HG02798 (cell line): Measurements from ENCODE around the gene PPIG.
"Not testable (repeated sequence)": the region's sequence is repeated elsewhere in the genome, so short reads cannot be mapped to it uniquely, and the experiment has no call there.

Source experiments
- ATAC-seq: cut with Tn5 transposase; IDR thresholded peaks from one replicate; pipeline ENCODE4 v1.9.1; 2021; ENCODE audit warnings: mild to moderate bottlenecking; ENCODE audit not compliant: unreplicated experiment, poor library complexity

The PPIG gene

GRCh38 chr2:169661265-169661664, 77.1 kb downstream of the PPIG start:
- ATAC-seq, result no peak

- no peak for ATAC-seq
Observed at GRCh38 chr2:169662744-169663143, 78.6 kb downstream of the PPIG start.

GRCh38 chr2:169663247-169663646, 79.1 kb downstream of the PPIG start:
- ATAC-seq, result no peak

- no peak for ATAC-seq
Observed at GRCh38 chr2:169664600-169664977, 80.4 kb downstream of the PPIG start.

- ATAC-seq, result no peak
Observed at GRCh38 chr2:169664978-169665930, 81.1 kb downstream of the PPIG start.

- ATAC-seq, result no peak
Observed at GRCh38 chr2:169667583-169667982, 83.4 kb downstream of the PPIG start.

GRCh38 chr2:169670215-169670651, 86.1 kb downstream of the PPIG start:
- peak; percentile 73 for ATAC-seq

GRCh38 chr2:169670937-169671336, 86.8 kb downstream of the PPIG start:
- no peak for ATAC-seq

- no peak for ATAC-seq
Observed at GRCh38 chr2:169672406-169672805, 88.3 kb downstream of the PPIG start.

GRCh38 chr2:169673106-169673505, 89.0 kb downstream of the PPIG start:
- no peak for ATAC-seq

GRCh38 chr2:169673921-169674320, 89.8 kb downstream of the PPIG start:
- no peak for ATAC-seq

GRCh38 chr2:169676357-169676756, 92.2 kb downstream of the PPIG start:
- no peak for ATAC-seq

GRCh38 chr2:169676850-169677249, 92.7 kb downstream of the PPIG start:
- no peak for ATAC-seq

GRCh38 chr2:169683054-169683424, 98.9 kb downstream of the PPIG start:
- ATAC-seq, result no peak

- ATAC-seq, result no peak
Observed at GRCh38 chr2:169683425-169684134, 99.4 kb downstream of the PPIG start.

GRCh38 chr2:169684135-169684565, 100.0 kb downstream of the PPIG start:
- no peak for ATAC-seq

GRCh38 chr2:169684712-169685111, 100.6 kb downstream of the PPIG start:
- not testable (repeated sequence) for ATAC-seq

GRCh38 chr2:169686825-169687224, 102.7 kb downstream of the PPIG start:
- ATAC-seq, result not testable (repeated sequence)

GRCh38 chr2:169687943-169688342, 103.8 kb downstream of the PPIG start:
- not testable (repeated sequence) for ATAC-seq

GRCh38 chr2:169690958-169691357, 106.8 kb downstream of the PPIG start:
- no peak for ATAC-seq
